Glutamatergic neuron (in vitro differentiated cells): ENCODE data around the gene RAB39A. TPM values are rescaled to one million over a fixed set of nuclear protein-coding genes. Genes with fewer than 3 reads are reported as not detected.

Experiments
- DNase-seq: peaks from one replicate; pipeline ENCODE4 v3.0.0; 2022
- H3K27ac Mint-ChIP-seq: one replicate; pipeline ENCODE4 v1.8.0; 2020; ENCODE audit warnings: mild to moderate bottlenecking, mixed read lengths, inconsistent platforms; ENCODE audit not compliant: unreplicated experiment
- H3K27me3 Mint-ChIP-seq: one replicate; pipeline ENCODE4 v1.8.0; 2020; ENCODE audit warnings: mild to moderate bottlenecking, moderate library complexity, mixed read lengths, inconsistent platforms; ENCODE audit not compliant: unreplicated experiment
- H3K36me3 Mint-ChIP-seq: one replicate; pipeline ENCODE4 v1.8.0; 2020; ENCODE audit warnings: mild to moderate bottlenecking, mixed read lengths, inconsistent platforms; ENCODE audit not compliant: unreplicated experiment
- H3K4me1 Mint-ChIP-seq: one replicate; pipeline ENCODE4 v1.8.0; 2020; ENCODE audit warnings: mild to moderate bottlenecking, low read depth, mixed read lengths, inconsistent platforms; ENCODE audit not compliant: unreplicated experiment
- H3K4me3 Mint-ChIP-seq: one replicate; pipeline ENCODE4 v1.8.0; 2020; ENCODE audit warnings: mild to moderate bottlenecking, mixed read lengths, inconsistent platforms; ENCODE audit not compliant: unreplicated experiment
- H3K9me3 Mint-ChIP-seq: one replicate; pipeline ENCODE4 v1.8.0; 2020; ENCODE audit warnings: mild to moderate bottlenecking, moderate library complexity, mixed read lengths, inconsistent platforms; ENCODE audit not compliant: unreplicated experiment
- total RNA-seq: library from RNA; stranded (reverse); fragmentation: NEBNext Ultra II Directional; extraction: Animal tissue kit (Norgen Biotek cat#: 25700); gene quantifications from one replicate; pipeline ENCODE4 v1.2.1, GENCODE V29; 2021; ENCODE audit not compliant: unreplicated experiment
- TF ChIP-seq, protein P1 (sequence below): fragments of 200-600 bp; sonication (generic); IDR thresholded peaks from one replicate; pipeline ENCODE4 v1.5.0; 2021; ENCODE audit not compliant: partially characterized antibody, unreplicated experiment

RAB39A gene
- total RNA-seq, 1 donor from 2014 or later: 21.9 TPM

GRCh38 chr11:107999759-108000455 is 71.7 kb downstream of the RAB39A start:
- Mint-ChIP-seq H3K27ac (no peak overlapping the region), H3K4me3 (no peak overlapping the region), H3K36me3 (peaks cover 7% of the 10 kb centered on the region), H3K27me3 (peaks cover 4% of the 10 kb centered on the region), H3K9me3 (no peaks in the 10 kb centered on the region), H3K4me1 (no peaks in the 10 kb centered on the region)
- TF ChIP-seq, protein P1, sequence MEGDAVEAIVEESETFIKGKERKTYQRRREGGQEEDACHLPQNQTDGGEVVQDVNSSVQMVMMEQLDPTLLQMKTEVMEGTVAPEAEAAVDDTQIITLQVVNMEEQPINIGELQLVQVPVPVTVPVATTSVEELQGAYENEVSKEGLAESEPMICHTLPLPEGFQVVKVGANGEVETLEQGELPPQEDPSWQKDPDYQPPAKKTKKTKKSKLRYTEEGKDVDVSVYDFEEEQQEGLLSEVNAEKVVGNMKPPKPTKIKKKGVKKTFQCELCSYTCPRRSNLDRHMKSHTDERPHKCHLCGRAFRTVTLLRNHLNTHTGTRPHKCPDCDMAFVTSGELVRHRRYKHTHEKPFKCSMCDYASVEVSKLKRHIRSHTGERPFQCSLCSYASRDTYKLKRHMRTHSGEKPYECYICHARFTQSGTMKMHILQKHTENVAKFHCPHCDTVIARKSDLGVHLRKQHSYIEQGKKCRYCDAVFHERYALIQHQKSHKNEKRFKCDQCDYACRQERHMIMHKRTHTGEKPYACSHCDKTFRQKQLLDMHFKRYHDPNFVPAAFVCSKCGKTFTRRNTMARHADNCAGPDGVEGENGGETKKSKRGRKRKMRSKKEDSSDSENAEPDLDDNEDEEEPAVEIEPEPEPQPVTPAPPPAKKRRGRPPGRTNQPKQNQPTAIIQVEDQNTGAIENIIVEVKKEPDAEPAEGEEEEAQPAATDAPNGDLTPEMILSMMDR: peak; percentile 48
- DNase-seq: no peak

DNA sequence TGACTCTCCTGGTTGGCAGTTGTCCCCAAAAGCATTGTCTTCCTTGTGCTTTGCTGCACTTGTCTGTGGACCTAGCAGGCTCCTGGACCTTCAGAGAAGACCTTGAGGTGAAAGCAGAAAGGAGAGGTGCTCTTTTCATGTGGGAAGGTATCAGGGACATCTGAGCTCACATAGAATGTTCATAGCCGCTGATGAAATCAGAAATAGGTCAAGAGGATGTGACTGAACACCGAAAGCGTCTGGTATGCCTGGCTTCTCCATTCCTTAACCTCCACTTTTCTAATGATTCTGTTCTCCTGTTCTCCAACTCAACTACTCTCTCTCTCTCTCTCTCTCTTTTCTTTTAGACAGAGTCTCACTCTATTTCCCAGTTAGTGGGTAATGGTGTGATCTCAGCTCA is 74.2 kb downstream of the RAB39A start:
- Mint-ChIP-seq H3K4me1 (no peaks in the 10 kb centered on the region), H3K27ac (no peak overlapping the region), H3K4me3 (no peak overlapping the region), H3K27me3 (peaks cover 4% of the 10 kb centered on the region), H3K9me3 (no peaks in the 10 kb centered on the region), H3K36me3 (no peaks in the 10 kb centered on the region)
- TF ChIP-seq, protein P1: no peak
- DNase-seq: no peak

- TF ChIP-seq, protein P1: no peak
- H3K36me3 Mint-ChIP-seq: no peaks in the 10 kb centered on the region
- DNase-seq: no peak
- H3K27ac Mint-ChIP-seq: no peak overlapping the region
- H3K4me1 Mint-ChIP-seq: no peaks in the 10 kb centered on the region
- peaks cover 4% of the 10 kb centered on the region for H3K27me3 Mint-ChIP-seq
- H3K4me3 Mint-ChIP-seq: no peak overlapping the region
- H3K9me3 Mint-ChIP-seq: no peaks in the 10 kb centered on the region
Observed at GRCh38 chr11:108003623-108004022, 75.4 kb downstream of the RAB39A start.

DNA sequence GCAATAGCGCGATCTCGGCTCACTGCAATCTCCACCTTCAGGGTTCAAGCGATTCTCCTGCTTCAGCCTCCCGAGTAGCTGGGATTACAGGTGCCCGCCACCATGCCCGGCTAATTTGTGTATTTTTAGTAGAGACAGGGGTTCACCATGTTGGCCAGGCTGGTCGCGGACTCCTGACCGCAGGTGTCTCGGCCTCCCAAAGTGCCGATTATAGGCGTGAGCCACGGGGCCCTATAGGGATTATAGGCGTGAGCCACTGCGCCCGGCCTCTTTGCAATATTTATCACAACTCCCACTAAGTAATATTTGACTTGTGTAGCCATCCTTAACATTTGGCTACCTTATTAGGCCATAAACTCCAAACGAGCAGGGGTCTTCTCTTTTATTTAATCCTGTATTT is 79.6 kb downstream of the RAB39A start:
- TF ChIP-seq, protein P1: no peak
- H3K9me3 Mint-ChIP-seq: peaks cover 2% of the 10 kb centered on the region

GRCh38 chr11:108008656-108009496 is 80.6 kb downstream of the RAB39A start, which contains the start of gene CUL5:
Gene CUL5 (plus strand): TSS chr11:108008898. CDS start chr11:108009349, 451 bp downstream.
- TF ChIP-seq, protein P1: peak; percentile 94
- Mint-ChIP-seq H3K9me3 (peaks cover 2% of the 10 kb centered on the region), H3K27me3 (peaks cover 4% of the 10 kb centered on the region), H3K4me3 (peak within 1 kb of the TSS; percentile 89), H3K36me3 (no peaks in the 10 kb centered on the region), H3K4me1 (peaks cover 9% of the 10 kb centered on the region), H3K27ac (peak within 1 kb of the TSS; percentile 97)
- peak; percentile 96 for DNase-seq

More for the DNA sequence above, 79.6 kb downstream of the RAB39A start:
- no peak overlapping the region for H3K27ac Mint-ChIP-seq
- no peak for DNase-seq
- peaks cover 4% of the 10 kb centered on the region for H3K27me3 Mint-ChIP-seq
- no peak overlapping the region for H3K4me3 Mint-ChIP-seq
- H3K36me3 Mint-ChIP-seq: no peaks in the 10 kb centered on the region
- peaks cover 9% of the 10 kb centered on the region for H3K4me1 Mint-ChIP-seq
